ENCODE data around the gene CCDC102A. TPM values are rescaled to one million over a fixed set of nuclear protein-coding genes. Genes with fewer than 3 reads are reported as not detected.
A peak's percentile ranks its signal among the peaks of the same experiment; 100 is the strongest.

Gene CCDC102A
- total and polyA plus RNA-seq, 9 of the 15 experiments (the other 6 are each of a cell fraction or from before 2014, with no cell fraction given), result 0.03 to 4.9 (median 1.4) TPM

DNA sequence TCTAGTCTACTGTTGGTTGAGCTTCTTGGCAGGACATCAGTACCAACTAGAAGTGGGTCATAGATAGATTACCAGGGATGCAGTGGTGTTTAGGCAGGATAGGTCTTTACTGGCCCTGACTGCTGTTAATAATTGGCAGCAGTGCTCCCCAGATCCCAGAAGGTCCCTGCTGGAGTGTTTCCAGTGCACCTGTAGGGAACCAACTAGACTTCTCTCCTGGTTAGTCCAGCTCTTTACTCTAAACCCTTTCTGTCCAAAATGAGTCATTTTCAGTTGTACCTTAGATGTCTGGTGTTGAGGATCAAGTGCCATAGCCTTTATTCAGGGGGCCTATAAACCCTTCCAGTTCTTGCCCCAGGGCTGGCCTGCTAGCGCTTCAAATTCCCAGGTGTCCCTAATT is 65.2 kb downstream of the CCDC102A start:
- ATAC-seq, result no peak
- FAIRE-seq, result no peak
- POLR2A ChIA-PET, result interaction anchor here (1.1 to 1.5 kb wide), 5 partner anchors 9 to 170 kb away, joined by 3 to 7 read pairs (median 3); partner anchors contain the start of genes ADGRG5, CIAPIN1, COQ9 and POLR2C

More for the DNA sequence above, 65.2 kb downstream of the CCDC102A start:
- WGBS (ENCODE audit: insufficient coverage, low coverage, missing lambda C conversion rate), result 100% methylated on average over 1 of the region's 1 CpG
- in situ Hi-C loops (cut with MboI) (no loop called here), intact Hi-C loops (cut with micrococcal nuclease) (no loop called here)
- H3K4me3 ChIP-seq, result no peak overlapping the region
- no peak for TF ChIP-seq MCM2 (IDR thresholded peaks at IDR 0.05; ENCODE audit: low read depth)
- TF ChIP-seq ZNF133 (CRISPR knock-in tag; IDR thresholded peaks at IDR 0.05), result no peak
- no peak for TF ChIP-seq RBFOX2 (IDR thresholded peaks at IDR 0.05; ENCODE audit: low read depth, low read length)
- TF ChIP-seq ZNF766 (CRISPR knock-in tag; conservative IDR thresholded peaks at IDR 0.05), result no peak
- TF ChIP-seq ZNF740 (CRISPR knock-in tag; IDR thresholded peaks at IDR 0.05), result no peak
- no peak for TF ChIP-seq ZNF740 (tag; IDR thresholded peaks at IDR 0.05)
- TF ChIP-seq, protein P1, sequence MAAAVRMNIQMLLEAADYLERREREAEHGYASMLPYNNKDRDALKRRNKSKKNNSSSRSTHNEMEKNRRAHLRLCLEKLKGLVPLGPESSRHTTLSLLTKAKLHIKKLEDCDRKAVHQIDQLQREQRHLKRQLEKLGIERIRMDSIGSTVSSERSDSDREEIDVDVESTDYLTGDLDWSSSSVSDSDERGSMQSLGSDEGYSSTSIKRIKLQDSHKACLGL (CRISPR knock-in tag; IDR thresholded peaks at IDR 0.05; ENCODE audit: borderline replicate concordance, poor library complexity, severe bottlenecking), result no peak
- no peak overlapping the region for H3K9ac ChIP-seq (ENCODE audit: insufficient read depth in 1 of 2, low read depth in 2 of 2, low read length in 2 of 2)
- H4K20me1 ChIP-seq (replicated peaks; ENCODE audit: control insufficient read depth, insufficient read depth, low read length), result 0 out of 2 replicates have a peak, but pooled peaks cover 4% of the 10 kb centered on the region
- CTCF ChIA-PET (ENCODE audit: low intra/inter-chr PET ratio), result interaction anchor here (0.6 kb wide), 1 partner anchor 893 kb away, joined by 3 read pairs; no protein-coding TSS in a partner anchor
- DNase-seq (ENCODE audit: extremely low read depth in 1 of 4, low spot score in 3 of 4), result no peak
- H3K79me2 ChIP-seq (ENCODE audit: control insufficient read depth, insufficient read depth, low read length), result no peaks in the 10 kb centered on the region
- H3K4me1 ChIP-seq (replicated peaks in 1 of 2; ENCODE audit: control insufficient read depth in 2 of 2, insufficient read depth in 2 of 2, low read length in 2 of 2), result peaks cover 3 to 13% of the 10 kb centered on the region in 2 experiments; a peak in 4 of 5 replicates
- no peaks in the 10 kb centered on the region for H3K9me3 ChIP-seq (replicated peaks; ENCODE audit: control insufficient read depth, insufficient read depth, low read depth, low read length)
- no peaks in the 10 kb centered on the region for H3K27me3 ChIP-seq (ENCODE audit: control insufficient read depth in 2 of 2, insufficient read depth in 2 of 2, low read length in 2 of 2)
- H3K9me1 ChIP-seq (ENCODE audit: control insufficient read depth, insufficient read depth, low read length), result peaks cover 3% of the 10 kb centered on the region
- no peak overlapping the region for H3K27ac ChIP-seq (ENCODE audit: extremely low read depth, low read depth, low read length)
- no peak overlapping the region for H3K4me2 ChIP-seq (ENCODE audit: insufficient read depth, low read length)
- H3K36me3 ChIP-seq (ENCODE audit: control insufficient read depth, insufficient read depth, low read length), result peaks cover 76% of the 10 kb centered on the region
- H2AFZ ChIP-seq (ENCODE audit: low read depth, low read length), result no peak overlapping the region
- BruUV-seq (replicated peaks), result TSS peak; percentile 24

Measured in K562 (cell line).